Bronchial epithelial cell (primary cell): ENCODE data around the gene TMEM209. TPM values are rescaled to one million over a fixed set of nuclear protein-coding genes. Genes with fewer than 3 reads are reported as not detected.
"Not testable (repeated sequence)": the region's sequence is repeated elsewhere in the genome, so short reads cannot be mapped to it uniquely, and the experiment has no call there.

Experiments used
- DNase-seq: peaks from one replicate; pipeline ENCODE4 v3.0.0-alpha.2; 2010; ENCODE audit warnings: low read depth
- FAIRE-seq: peaks from 2 replicates; lab custom pipeline; 2011; peaks lifted over from hg19 to GRCh38; lab: Jason Lieb, UNC
- H3K27me3 ChIP-seq: 2 replicates; pipeline ENCODE4 v1.5.1; 2011; ENCODE audit warnings: low read length; ENCODE audit not compliant: control insufficient read depth, insufficient read depth
- H3K36me3 ChIP-seq: 2 replicates; pipeline ENCODE4 v1.5.1; 2011; ENCODE audit warnings: low read length; ENCODE audit not compliant: control insufficient read depth, insufficient read depth
- H3K4me3 ChIP-seq: 2 replicates; pipeline ENCODE4 v1.5.1; 2011; ENCODE audit warnings: mild to moderate bottlenecking, low read depth, low read length, control low read depth
- CTCF ChIP-seq: IDR thresholded peaks from 2 replicates; pipeline ENCODE4 v1.5.1; 2011; ENCODE audit warnings: mild to moderate bottlenecking, moderate library complexity, low read length, control low read depth, inconsistent platforms; ENCODE audit not compliant: insufficient read depth, severe bottlenecking
- total RNA-seq: library from RNA; depleted of rRNA; stranded (reverse); fragments of >200 nt; gene quantifications from 2 replicates; pipeline ENCODE4 v1.2.1, GENCODE V29; 2014

TMEM209 gene
- total RNA-seq, 1 donor from 2014 or later, result 7.4 TPM

DNA sequence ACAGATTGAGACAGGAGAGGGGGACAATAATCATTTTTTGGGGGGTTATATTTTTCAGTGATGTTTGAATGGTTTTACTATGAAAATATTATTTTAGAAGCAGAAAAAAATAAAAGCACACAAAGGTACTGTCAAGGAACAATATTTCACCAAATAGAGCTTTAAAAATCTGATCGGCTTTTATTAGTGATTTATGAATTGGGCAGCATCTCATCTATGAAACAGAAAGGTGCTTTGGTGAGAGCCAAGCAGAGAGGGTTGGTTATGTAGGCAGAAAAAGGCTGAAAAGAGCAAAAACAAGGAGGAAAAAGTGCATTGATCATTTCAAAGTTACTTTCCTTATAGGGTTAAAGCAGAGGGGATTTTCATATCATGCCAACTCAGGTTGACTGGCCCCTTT, 35.0 kb upstream of the TMEM209 start:
- FAIRE-seq (no peak), DNase-seq (no peak)
- no peak for TF ChIP-seq CTCF
- Histone ChIP-seq H3K36me3 (no peaks in the 10 kb centered on the region), H3K27me3 (no peaks in the 10 kb centered on the region), H3K4me3 (no peak overlapping the region)

DNA sequence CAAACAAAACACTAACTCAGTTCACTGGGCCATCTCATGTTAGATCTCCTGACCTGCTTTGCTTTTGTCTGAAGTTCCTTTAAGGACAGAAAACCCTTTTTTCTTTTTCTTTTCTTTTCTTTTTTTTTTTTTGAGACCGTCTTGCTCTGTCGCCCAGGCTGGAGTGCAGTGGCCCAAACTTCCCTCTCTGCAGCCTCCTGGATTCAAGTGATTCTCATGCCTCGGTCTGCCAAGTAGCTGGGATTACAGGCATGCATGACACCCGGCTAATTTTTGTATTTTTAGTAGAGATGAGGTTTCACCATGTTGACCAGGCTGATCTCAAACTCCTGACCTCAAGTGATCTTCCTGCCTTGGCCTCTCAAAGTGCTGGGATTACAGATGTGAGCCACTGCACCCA, 31.2 kb upstream of the TMEM209 start:
- FAIRE-seq, H3K27me3 ChIP-seq, H3K4me3 ChIP-seq, H3K36me3 ChIP-seq, DNase-seq: not testable (repeated sequence)

DNA sequence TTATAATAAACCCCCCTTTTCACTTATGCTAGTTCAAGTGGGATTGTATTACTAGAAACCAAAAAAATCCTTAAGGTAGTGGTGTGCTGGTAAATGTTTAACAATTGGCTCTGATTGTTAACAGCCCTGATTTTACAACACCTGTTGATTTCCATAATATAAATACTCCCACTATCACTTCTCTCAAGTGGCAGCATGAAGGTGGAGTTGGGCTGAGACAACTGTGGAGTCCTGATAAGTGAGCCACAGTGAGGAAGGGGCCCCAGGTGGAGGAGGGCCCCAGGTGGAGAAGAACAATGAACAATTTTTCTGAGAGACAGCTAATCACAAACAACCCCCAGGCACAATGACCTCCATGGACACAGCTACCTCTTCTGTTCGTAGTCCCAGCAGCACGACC, 28.9 kb upstream of the TMEM209 start:
- no peaks in the 10 kb centered on the region for H3K27me3 ChIP-seq
- FAIRE-seq, result no peak
- no peak for TF ChIP-seq CTCF
- DNase-seq, result no peak
- H3K36me3 ChIP-seq, result no peaks in the 10 kb centered on the region
- no peak overlapping the region for H3K4me3 ChIP-seq

- Histone ChIP-seq H3K36me3 (no peaks in the 10 kb centered on the region), H3K27me3 (no peaks in the 10 kb centered on the region), H3K4me3 (no peak overlapping the region)
- no peak for TF ChIP-seq CTCF
- FAIRE-seq, result no peak
- no peak for DNase-seq
Measured at GRCh38 chr7:130232209-130232608, 27.0 kb upstream of the TMEM209 start.

DNA sequence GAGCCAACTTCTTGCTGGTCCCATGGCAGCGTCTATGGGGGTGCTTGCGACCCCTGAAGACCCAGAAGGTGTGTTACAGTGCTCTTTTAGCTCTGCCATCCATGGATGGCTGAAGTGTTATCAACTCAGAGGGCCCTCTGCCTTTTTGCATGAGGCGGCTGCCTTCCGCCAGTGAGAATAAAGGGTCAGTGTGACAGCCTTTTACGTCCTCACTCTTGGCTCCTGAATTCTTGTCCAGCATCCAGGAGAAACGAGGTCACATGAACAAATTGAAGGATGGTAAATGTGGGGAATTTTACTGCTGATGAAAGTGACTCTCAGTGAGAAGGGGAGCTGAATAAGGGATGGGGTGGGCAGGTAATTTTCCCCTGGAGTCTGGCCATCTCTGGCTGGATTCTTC, 26.6 kb upstream of the TMEM209 start:
- no peak for FAIRE-seq
- TF ChIP-seq CTCF, result no peak
- no peaks in the 10 kb centered on the region for H3K27me3 ChIP-seq
- no peak overlapping the region for H3K4me3 ChIP-seq
- DNase-seq, result no peak
- no peaks in the 10 kb centered on the region for H3K36me3 ChIP-seq

DNA sequence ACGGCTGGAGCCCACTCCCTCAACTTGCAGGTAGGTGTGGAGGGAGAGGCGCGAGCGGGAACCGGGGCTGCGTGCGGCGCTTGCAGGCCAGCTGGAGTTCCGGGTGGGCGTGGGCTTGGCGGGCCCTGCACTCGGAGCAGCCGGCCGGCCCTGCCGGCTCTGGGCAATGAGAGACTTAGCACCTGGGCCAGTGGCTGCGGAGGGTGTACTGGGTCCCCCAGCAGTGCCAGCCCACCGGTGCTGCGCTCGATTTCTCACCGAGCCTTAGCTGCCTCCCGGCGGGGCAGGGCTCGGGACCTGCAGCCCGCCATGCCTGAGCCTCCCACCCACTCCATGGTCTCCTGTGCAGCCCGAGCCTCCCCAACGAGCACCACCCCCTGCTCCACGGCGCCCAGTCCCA, 24.8 kb upstream of the TMEM209 start:
- not testable (repeated sequence) for DNase-seq, H3K4me3 ChIP-seq, H3K36me3 ChIP-seq, H3K27me3 ChIP-seq, FAIRE-seq

GRCh38 chr7:130228840-130229502, 23.8 kb upstream of the TMEM209 start:
- no peaks in the 10 kb centered on the region for H3K36me3 ChIP-seq
- no peaks in the 10 kb centered on the region for H3K27me3 ChIP-seq
- no peak for TF ChIP-seq CTCF
- DNase-seq (no peak), FAIRE-seq (no peak)
- no peak overlapping the region for H3K4me3 ChIP-seq
